ENCODE results near the gene XRCC4. TPM values are rescaled to one million over a fixed set of nuclear protein-coding genes. Genes with fewer than 3 reads are reported as not detected.

The XRCC4 gene
- total RNA-seq, 2 donors from 2014 or later = 10.6 to 17.3 TPM

GRCh38 chr5:83049370-83049885 lies 27.9 kb upstream of the XRCC4 start:
- Histone ChIP-seq H3K27me3 (ENCODE audit: control insufficient read depth, insufficient read depth, low read length, poor library complexity, severe bottlenecking) (no peaks in the 10 kb centered on the region), H3K27ac (ENCODE audit: low read depth, low read length) (no peak overlapping the region), H3K9me3 (ENCODE audit: control insufficient read depth, low read length) (no peaks in the 10 kb centered on the region), H3K36me3 (ENCODE audit: control insufficient read depth, insufficient read depth, low read length) (peaks cover 33% of the 10 kb centered on the region), H3K4me1 (ENCODE audit: control insufficient read depth, insufficient read depth, low read length) (no peaks in the 10 kb centered on the region), H3K9ac (ENCODE audit: extremely low read depth, low read length, poor library complexity, severe bottlenecking) (no peak overlapping the region), H3K4me3 (ENCODE audit: low read length) (no peak overlapping the region)
- no peak for DNase-seq
- Mint-ChIP-seq H3K4me3 (no peak overlapping the region), H3K27me3 (ENCODE audit: insufficient read depth) (no peaks in the 10 kb centered on the region), H3K27ac (no peak overlapping the region), H3K36me3 (ENCODE audit: low read depth) (peaks cover 18% of the 10 kb centered on the region), H3K9me3 (no peaks in the 10 kb centered on the region), H3K4me1 (no peaks in the 10 kb centered on the region)
- WGBS, 2 experiments (ENCODE audit: insufficient coverage in 1 of 2, insufficient read length in 1 of 2) = 96% methylated on average over 3 of the region's 3 CpGs; no CpG with 5 or more reads in 1 of the 2 experiments
- TF ChIP-seq CTCF (conservative IDR thresholded peaks at IDR 0.05) = no peak

DNA sequence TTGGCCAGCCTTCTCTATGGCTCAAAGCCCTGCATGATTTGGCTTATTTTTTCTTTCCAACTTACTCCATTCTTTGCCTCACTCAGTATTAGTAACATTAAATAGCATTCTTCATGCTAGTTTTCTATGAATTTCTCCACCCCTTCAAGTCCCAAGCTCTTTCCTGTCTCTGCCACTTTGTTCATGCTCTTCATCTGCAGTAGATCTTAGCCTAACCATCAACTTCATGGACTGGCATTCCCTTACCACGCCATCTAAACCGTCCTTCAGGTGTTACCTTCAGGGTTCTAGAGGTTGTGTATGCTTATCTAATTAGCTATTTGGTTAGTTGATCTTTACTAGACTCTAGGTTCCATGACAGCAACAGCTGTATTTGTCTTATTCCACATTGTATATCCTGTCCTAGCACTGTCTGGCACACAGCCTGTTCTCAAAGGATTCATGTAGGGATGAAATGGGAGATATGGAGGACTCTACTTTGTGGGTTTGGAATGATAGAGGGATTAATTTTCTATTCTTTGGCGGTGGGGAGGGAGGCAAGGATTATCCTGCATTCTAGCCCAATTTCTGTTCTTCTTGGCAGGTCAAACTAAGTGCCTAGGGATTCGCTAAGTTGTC lies 26.5 kb upstream of the XRCC4 start:
- Mint-ChIP-seq H3K36me3 (ENCODE audit: low read depth) (peaks cover 27% of the 10 kb centered on the region), H3K4me1 (no peaks in the 10 kb centered on the region), H3K27ac (no peak overlapping the region), H3K4me3 (no peak overlapping the region), H3K9me3 (no peaks in the 10 kb centered on the region), H3K27me3 (ENCODE audit: insufficient read depth) (no peaks in the 10 kb centered on the region)
- peaks cover 44% of the 10 kb centered on the region for H3K36me3 ChIP-seq (ENCODE audit: control insufficient read depth, insufficient read depth, low read length)
- no peak overlapping the region for H3K27ac ChIP-seq (ENCODE audit: low read depth, low read length)
- TF ChIP-seq CTCF (conservative IDR thresholded peaks at IDR 0.05) = no peak
- H3K9me3 ChIP-seq (ENCODE audit: control insufficient read depth, low read length) = no peaks in the 10 kb centered on the region
- H3K4me3 ChIP-seq (ENCODE audit: low read length) = no peak overlapping the region
- WGBS, 2 experiments (ENCODE audit: insufficient coverage in 1 of 2, insufficient read length in 1 of 2) = 91 to 100% methylated on average over 2 to 4 of the region's 4 CpGs
- H3K4me1 ChIP-seq (ENCODE audit: control insufficient read depth, insufficient read depth, low read length) = no peaks in the 10 kb centered on the region
- no peak for DNase-seq
- no peaks in the 10 kb centered on the region for H3K27me3 ChIP-seq (ENCODE audit: control insufficient read depth, insufficient read depth, low read length, poor library complexity, severe bottlenecking)
- H3K9ac ChIP-seq (ENCODE audit: extremely low read depth, low read length, poor library complexity, severe bottlenecking) = no peak overlapping the region

DNA sequence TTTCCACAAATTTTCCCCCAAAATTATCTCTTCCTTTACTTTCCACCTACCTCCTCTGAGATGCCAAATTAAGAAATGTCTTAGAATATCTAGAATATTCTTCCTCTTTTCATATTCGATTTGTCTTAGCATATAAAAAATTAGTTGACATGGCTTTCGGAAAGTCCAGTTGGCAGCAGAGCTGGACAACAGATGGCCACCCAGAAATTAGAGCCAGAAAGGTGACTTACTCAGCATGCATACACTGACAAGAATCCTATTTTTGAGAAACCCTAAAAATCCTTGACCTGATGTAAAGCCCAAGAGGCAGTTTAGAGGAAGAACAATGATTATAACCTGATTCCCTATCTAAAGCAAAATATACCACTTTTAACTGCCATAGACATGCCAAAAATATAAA lies 22.2 kb upstream of the XRCC4 start:
- no peaks in the 10 kb centered on the region for H3K9me3 ChIP-seq (ENCODE audit: control insufficient read depth, low read length)
- Mint-ChIP-seq H3K9me3 (no peaks in the 10 kb centered on the region), H3K4me3 (no peak overlapping the region), H3K27me3 (ENCODE audit: insufficient read depth) (no peaks in the 10 kb centered on the region), H3K36me3 (ENCODE audit: low read depth) (peaks cover 50% of the 10 kb centered on the region), H3K4me1 (peaks cover 4% of the 10 kb centered on the region), H3K27ac (no peak overlapping the region)
- no peak for TF ChIP-seq CTCF (conservative IDR thresholded peaks at IDR 0.05)
- peaks cover 61% of the 10 kb centered on the region for H3K36me3 ChIP-seq (ENCODE audit: control insufficient read depth, insufficient read depth, low read length)
- no peak overlapping the region for H3K4me3 ChIP-seq (ENCODE audit: low read length)
- WGBS, 2 experiments (ENCODE audit: insufficient coverage in 1 of 2, insufficient read length in 1 of 2) = 98 to 100% methylated on average over 1 to 2 of the region's 2 CpGs
- H3K4me1 ChIP-seq (ENCODE audit: control insufficient read depth, insufficient read depth, low read length) = no peaks in the 10 kb centered on the region
- no peaks in the 10 kb centered on the region for H3K27me3 ChIP-seq (ENCODE audit: control insufficient read depth, insufficient read depth, low read length, poor library complexity, severe bottlenecking)
- no peak for DNase-seq
- no peak overlapping the region for H3K27ac ChIP-seq (ENCODE audit: low read depth, low read length)
- H3K9ac ChIP-seq (ENCODE audit: extremely low read depth, low read length, poor library complexity, severe bottlenecking) = no peak overlapping the region

Measured in endodermal cell (in vitro differentiated cells).